HG03469 (cell line): ENCODE results near the gene FHOD1.

Experiments
- ATAC-seq: cut with Tn5 transposase; IDR thresholded peaks from one replicate; pipeline ENCODE4 v1.9.1; 2021; ENCODE audit warnings: mild to moderate bottlenecking, moderate library complexity, moderate number of reproducible peaks; ENCODE audit not compliant: unreplicated experiment

Gene FHOD1

DNA sequence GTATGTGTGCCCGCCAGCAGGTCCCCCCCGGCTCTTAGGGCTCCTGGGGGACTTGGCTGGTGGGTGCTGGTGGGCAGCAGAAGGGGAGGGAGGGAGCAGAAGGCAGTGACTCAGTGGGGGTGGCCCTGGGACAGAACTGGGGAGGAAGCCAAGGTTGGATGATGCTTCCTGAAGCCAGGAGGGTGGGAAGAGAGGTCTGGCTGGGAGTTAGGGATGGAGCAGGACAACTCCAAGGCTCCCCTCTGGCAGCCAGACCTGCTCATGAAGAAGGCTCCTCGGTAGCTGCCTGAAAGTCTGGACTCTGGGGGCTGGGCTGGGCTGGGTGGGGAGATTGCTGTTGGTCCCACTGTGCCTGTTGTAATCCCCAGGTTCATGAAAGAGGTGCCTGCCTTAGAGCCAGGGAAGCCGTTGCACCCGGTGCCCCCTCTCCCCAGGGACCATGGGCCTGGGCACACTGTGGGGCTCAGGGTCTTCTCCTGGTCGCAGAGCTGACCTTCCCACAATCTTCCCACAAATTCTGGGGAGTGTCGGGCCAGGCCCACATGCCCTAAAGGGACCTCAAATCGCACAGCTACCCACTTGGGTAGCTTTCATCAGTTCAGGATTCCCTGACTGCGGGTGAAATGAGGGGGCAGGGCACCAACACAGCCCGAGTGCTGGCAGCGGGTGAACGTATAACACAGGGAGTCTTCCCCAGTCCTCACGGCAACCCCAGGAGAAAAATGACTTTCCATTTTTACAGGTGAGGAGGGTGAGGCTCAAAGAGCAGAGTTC is 30.9 kb upstream of the FHOD1 start:
- no peak for ATAC-seq

DNA sequence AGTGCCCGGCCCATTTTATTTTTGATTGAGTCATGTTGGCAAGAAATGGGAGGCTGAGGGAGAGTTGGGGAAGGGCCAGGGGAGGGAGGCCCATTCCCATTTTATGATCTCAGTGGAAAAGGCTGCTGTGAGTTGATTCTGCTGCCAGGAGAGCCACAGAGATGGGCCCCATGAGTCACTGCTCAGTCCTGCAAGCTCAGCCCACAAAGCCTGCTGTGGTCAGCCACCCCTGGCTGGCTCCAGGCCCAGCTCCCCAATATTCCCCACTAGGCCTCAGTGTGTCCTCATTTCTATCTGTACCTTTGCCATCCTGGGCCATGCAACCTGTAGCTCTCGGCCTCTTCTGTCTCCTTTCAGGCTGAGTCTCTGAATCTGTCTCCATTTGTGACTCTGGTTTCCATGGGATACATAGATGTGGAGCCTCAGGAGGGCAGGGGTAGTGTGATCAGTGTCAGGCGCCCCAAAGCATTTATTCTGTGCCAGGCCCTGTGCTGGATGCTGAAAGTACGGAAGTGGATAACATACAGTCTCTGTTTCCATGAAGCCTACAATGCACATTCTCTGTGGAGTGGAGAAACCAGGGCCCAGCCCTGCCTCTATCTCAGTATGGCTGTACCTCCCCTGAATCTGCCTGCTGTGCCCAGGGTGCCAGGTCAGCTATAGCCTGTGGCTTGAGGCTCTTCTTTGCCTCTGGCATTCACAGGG is 30.2 kb upstream of the FHOD1 start:
- no peak for ATAC-seq

GRCh38 chr16:67275321-67275720 is 28.0 kb upstream of the FHOD1 start:
- no peak for ATAC-seq

DNA sequence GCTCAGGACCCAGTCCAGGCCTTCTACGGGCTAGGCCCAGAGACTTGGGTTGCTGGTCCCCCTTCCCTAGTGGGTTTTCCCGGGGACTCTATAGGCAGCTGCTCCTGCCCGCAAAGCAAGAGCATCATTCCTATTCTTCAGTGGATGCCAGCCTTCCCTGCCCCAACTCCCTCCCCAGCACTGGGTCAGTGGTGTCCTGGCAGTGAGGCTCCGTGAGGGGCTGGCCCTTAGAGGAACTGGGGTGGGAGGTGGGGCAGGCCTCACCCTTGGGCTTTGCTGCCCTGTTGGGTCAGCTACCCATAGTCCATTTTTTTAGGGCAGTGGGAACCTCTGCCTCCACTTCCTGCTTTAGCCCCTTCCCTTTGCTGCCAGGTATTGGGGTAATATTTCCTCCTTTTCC is 24.2 kb upstream of the FHOD1 start:
- no peak for ATAC-seq

DNA sequence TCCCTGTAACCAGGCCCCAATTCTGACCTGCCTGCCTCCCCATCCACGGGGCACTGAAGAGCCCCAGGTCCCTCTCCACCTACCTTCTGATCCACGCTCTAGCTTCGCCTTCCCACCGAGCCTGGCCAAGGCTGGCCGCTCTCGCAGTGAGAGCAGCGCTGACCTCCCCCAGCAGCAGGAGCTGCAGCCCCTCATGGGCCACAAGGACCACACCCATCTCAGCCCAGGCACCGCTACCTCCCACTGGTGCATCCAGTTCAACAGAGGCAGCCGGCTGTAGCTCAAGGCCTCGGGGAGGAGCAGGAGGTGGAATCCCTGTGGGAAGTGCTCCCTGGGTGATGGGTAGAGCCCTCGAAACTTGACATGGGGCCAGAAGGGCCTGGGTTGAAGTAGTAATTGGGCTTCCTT is 23.7 kb upstream of the FHOD1 start:
- ATAC-seq: no peak

- ATAC-seq: no peak
These were observed 22.5 kb upstream of the FHOD1 start for GRCh38 chr16:67269766-67270165.

GRCh38 chr16:67268136-67268579 is 20.9 kb upstream of the FHOD1 start:
- ATAC-seq: no peak

DNA sequence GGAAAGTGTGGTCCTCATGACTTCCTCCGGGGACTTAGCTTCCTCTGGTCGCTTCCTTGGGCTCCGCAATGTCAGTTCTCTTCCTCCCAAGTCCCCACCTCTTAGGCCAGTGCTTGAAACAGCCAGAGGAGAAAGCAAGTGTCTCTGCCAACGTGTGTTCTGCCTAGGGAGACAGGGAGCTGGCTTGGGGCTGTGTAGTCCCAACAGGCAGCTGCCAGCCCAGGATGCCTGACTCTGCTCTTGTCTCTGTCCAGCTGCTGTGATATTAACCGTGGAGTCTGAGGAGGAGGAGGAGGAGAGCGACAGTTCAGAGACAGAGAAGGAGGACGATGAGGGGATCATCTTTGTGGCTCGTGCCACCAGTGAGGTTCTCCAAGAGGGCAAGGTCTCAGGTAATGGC is 18.6 kb upstream of the FHOD1 start:
- ATAC-seq: no peak

DNA sequence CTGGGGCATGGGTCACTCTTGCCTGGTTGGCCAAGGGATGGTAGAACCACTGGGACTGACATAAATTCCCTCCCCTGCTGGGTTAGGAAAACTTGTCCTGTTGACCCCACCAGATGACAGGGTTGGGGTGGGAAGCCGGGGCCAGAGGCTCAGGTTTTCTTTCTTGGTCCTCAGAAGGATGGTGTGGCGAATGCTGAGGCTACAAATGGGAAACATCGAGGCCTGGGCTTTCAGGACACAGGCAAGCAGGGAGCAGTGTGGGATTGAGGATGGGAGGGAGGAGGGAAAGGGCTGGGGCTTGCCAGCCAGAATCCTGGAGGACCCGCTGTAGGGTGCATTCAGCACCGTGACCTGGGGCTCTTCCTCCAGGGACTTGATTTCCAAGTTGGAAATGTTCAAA is 17.6 kb upstream of the FHOD1 start:
- no peak for ATAC-seq

- no peak for ATAC-seq
These were observed 17.0 kb upstream of the FHOD1 start for GRCh38 chr16:67264277-67264676.

DNA sequence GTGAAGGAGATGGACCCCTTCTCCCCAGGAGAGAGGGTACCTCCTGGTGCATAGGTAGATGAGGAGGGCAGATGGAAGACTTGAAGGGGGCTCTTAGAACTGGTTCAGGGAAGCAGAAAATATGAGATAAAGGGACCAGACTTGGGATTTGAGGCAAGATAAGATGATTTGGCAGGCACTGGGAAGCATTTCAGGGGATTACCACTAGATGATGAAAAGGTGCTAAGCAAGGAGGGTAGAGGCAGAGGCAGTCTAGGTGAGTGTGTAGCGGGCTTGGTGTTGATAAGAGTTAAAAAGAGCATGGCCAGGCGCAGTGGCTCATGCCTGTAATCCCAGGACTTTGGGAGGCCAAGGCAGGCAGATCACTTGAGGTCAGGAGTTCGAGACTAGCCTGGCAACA is 15.9 kb upstream of the FHOD1 start:
- no peak for ATAC-seq

DNA sequence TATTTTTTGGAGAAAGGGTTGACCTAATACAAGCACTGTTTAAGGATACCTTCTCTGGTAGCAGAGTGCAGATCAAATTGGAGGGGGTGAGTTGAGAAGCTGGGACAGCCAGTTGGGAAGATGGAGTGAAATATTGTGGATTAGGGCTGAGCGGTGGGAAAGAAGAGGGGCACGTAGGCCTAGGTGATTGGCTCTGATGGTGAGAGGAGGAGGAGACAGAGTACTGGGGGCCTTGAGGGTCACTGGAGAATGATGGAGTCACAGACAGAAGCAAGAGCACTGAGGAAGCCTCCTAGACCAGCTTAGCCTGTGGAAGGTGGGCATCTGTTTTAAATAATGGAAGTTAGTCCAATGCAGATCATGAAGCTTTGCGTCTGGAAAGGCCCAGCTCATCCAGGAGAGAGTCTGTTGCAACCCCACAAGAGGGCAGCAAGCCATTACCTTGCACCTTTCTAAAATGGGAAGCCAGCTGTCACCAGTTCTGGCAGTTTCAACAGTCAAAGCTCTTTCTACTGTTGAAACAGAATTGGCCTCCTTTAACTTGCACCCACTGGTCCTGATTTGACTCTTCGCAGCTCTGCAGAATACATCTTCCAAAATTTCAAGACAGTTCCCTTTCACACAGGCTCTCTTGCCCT is 13.3 kb upstream of the FHOD1 start:
- ATAC-seq: no peak

- no peak for ATAC-seq
These were observed 12.4 kb upstream of the FHOD1 start for GRCh38 chr16:67259705-67260104.

DNA sequence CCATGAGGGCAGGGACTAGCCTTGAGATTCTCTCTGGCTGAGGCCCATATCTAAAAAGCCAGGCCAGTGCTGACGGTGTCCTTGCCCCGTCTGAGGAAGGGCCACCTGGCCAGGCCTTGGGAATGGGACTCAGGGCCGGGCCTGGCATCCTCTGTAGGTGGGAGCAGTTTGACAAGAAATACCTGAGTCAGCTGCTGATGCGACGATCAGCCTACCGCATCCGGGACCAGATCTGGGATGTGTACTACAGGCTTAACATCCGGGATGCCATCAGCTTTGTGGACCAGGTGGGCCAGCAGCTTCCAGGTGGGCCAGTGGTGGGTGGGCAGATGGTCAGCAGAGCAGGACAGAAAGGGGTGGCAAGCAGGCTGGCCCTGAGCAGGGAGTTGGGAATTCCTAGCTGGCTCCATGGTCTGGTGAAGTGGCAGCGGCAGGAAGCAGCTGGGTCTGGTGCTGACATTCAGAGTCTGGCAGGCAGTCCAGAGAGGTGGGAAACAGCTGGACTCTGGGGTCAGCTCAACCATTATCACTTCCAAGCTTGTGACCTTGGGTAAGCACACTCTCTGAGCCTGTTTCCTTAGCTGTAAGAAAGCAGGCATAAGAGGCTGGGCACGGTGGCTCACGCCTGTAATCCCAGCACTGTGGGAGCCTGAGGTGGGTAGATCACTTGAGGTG is 11.0 kb upstream of the FHOD1 start:
- no peak for ATAC-seq

DNA sequence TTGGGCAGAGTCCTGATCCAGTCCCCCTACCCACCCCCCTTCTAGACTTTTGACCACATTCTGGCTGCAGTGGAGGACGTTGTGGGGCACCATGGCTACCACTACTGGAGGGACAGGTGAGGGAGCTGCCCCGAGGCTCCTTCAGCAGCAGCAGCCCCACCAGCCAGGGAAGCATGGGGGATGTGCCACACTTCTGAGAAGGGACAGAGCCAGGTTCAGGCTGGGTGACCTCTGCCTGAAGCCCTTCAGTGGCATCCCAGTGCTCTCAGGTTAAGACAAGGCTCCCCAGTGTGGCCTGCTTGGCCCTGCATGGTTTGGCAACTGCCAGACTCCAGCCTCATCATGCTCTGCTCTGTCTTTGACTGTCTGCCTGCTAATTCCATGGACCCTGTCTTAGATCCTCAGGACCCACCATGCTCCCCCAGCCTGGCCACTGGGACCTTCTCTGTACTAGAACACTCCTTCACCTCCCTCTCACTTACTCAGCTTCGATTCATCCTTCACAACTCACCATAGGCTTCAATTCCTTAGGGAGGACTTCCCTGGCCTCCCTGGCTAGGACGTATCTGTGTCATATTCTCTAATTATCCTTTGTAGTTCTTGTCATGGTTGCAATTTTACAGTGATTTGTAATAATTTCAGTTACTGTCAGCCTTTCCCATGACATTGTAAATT is 10.3 kb upstream of the FHOD1 start:
- ATAC-seq: no peak

DNA sequence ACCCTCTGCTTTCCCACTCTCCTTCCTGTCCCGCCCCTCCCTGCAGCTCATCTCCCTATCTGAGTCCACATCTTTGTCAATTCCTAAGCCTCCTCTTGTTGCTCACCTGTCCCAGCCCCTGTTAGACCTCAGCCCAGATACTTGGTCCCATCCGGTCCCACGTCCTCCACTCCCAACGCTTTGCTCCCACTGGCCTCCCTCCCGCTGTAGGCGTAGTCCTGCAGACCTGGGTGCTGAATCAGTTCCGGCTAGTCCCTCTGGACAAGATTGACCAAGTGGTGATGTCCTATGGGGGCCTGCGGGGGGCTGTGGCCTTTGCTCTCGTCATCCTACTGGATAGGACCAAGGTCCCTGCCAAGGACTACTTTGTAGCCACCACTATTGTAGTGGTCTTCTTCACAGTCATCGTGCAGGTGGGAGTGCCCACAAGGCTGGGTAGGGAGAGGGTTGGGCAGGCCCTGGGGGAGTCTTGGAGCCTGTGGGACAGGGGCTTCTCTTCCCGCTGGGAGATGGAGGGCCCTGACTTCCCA is 9.5 kb upstream of the FHOD1 start:
- ATAC-seq: no peak

DNA sequence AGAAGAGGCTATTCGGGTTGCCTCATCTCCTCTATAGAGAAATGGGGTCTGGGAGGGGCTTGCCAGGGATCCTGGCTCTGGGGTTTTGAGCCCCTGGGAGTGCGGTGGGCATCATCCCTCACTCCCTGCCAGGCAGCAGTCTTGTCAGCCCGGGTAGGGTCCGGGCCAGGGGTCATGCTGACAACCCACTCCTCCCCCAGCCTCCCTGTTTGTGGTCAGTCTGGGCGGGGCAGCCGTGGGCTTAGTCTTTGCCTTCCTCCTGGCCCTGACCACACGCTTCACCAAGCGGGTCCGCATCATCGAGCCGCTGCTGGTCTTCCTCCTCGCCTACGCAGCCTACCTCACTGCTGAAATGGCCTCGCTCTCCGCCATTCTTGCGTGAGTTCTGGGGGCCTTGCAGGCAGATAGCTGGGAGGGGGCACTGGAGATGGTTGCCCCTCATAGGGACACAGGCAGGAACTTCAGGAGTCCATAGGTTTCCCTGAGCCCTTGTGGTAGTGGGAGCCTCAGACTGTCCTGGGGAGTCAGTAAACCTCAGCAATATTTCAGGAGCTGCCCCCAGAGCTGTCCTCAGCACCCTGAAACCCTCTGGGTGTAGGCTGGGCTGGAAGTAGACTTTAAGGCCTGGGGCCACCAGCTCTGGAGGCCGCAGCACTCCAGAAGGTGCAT is 8.4 kb upstream of the FHOD1 start:
- no peak for ATAC-seq

DNA sequence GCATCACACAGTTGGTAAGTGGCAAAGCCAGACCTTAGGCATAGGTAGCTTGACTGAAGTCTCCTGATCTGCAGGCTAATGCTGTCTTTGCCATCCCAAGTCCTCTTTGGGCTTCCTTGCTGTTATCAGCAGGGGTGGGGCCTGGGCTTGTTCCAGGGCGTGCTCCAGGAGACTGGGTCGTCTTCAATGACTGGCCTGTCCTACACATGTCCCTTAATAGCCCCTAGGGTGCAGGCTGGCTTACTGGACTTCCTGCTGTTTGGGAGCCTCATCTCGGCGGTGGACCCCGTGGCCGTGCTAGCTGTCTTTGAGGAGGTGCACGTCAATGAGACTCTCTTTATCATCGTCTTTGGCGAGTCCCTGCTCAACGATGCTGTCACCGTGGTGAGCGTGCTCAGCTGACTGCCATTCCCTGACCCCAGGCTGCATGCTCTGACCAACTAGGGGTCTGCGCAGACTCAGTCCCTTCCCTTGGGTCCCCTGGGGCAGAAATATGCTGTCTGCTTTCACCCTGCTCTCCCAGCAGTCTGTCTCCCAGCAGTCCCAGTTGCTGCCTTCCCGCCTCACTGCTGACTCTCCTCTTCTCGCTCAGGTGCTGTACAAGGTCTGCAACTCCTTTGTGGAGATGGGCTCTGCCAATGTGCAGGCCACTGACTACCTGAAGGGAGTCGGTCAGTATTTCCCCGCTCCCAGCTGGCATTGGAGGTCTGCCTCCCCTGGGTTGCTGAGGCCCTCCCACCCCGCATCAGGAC is 7.7 kb upstream of the FHOD1 start:
- ATAC-seq: no peak
